SK-N-SH (cell line): Measurements from ENCODE around the gene P2RX2.

Experiments
- CTCF ChIP-seq: fragments of 200-600 bp; sonication (generic); IDR thresholded peaks from 2 replicates; pipeline ENCODE4 v1.6.1; 2017; ENCODE audit warnings: antibody characterized with exemption, mild to moderate bottlenecking, moderate library complexity
- ELF1 ChIP-seq: IDR thresholded peaks from 2 replicates; pipeline ENCODE4 v1.4.0; 2012
- POLR2AphosphoS5 ChIP-seq: IDR thresholded peaks from 2 replicates; pipeline ENCODE4 v1.6.1; 2012; ENCODE audit warnings: low read depth, low read length
- RFX5 ChIP-seq: IDR thresholded peaks from 2 replicates; pipeline ENCODE4 v1.6.1; 2012; ENCODE audit warnings: mild to moderate bottlenecking, improper control_type of control experiment, low read length
- RXRA ChIP-seq: IDR thresholded peaks from 2 replicates; pipeline ENCODE4 v1.4.0; 2012; ENCODE audit warnings: low read depth, mild to moderate bottlenecking, borderline replicate concordance
- TCF12 ChIP-seq: IDR thresholded peaks from 2 replicates; pipeline ENCODE4 v1.4.0; 2012
- USF2 ChIP-seq: fragments of 150-350 bp; IDR thresholded peaks from 2 replicates; pipeline ENCODE4 v1.6.1; 2017; ENCODE audit warnings: antibody characterized with exemption, low read length, low read depth, borderline replicate concordance

GRCh38 chr12:132581348-132582057 lies 37.1 kb upstream of the P2RX2 start:
- TF ChIP-seq CTCF (no peak), TCF12 (no peak), POLR2AphosphoS5 (no peak), USF2 (no peak), RXRA (no peak), ELF1 (no peak), RFX5 (no peak)
